Activated naive CD8-positive, alpha-beta T cell treated with anti-CD3 and anti-CD28 coated beads, Interleukin-2, amount 10 ng/mL, durations not matched to agents 7 days and 5 days (primary cell): ENCODE data around the gene DUSP21. TPM values are rescaled to one million over a fixed set of nuclear protein-coding genes. Genes with fewer than 3 reads are reported as not detected.
"Not testable (repeated sequence)": the region's sequence is repeated elsewhere in the genome, so short reads cannot be mapped to it uniquely, and the experiment has no call there.

Experiments
- ATAC-seq: fragments of 150-1000 bp; cut with Tn5 transposase; one replicate; pipeline ENCODE4 v1.10.0; 2021; ENCODE audit warnings: low read depth, moderate library complexity
- POLR2A ChIA-PET: fragments of 350-600 bp; sonication (Branson Sonifier 250); formaldehyde crosslinking; loops from one replicate; lab custom pipeline; 2021; ENCODE audit warnings: antibody characterized with exemption; lab: Charles Lee
- DNase-seq: peaks from one replicate; pipeline ENCODE4 v3.0.0; 2021
- H3K27ac Mint-ChIP-seq: one replicate; pipeline ENCODE4 v1.8.0; 2022; ENCODE audit warnings: mild to moderate bottlenecking, mixed read lengths
- H3K27me3 Mint-ChIP-seq: one replicate; pipeline ENCODE4 v1.8.0; 2022; ENCODE audit warnings: mild to moderate bottlenecking, moderate library complexity, mixed read lengths
- H3K36me3 Mint-ChIP-seq: one replicate; pipeline ENCODE4 v1.8.0; 2021; ENCODE audit warnings: mild to moderate bottlenecking, mixed read lengths
- H3K4me1 Mint-ChIP-seq: one replicate; pipeline ENCODE4 v1.8.0; 2021; ENCODE audit warnings: mixed read lengths
- H3K4me3 Mint-ChIP-seq: one replicate; pipeline ENCODE4 v1.8.0; 2022; ENCODE audit warnings: mild to moderate bottlenecking, moderate library complexity, mixed read lengths
- H3K9me3 Mint-ChIP-seq: one replicate; pipeline ENCODE4 v1.8.0; 2021; ENCODE audit warnings: mixed read lengths
- total RNA-seq, 2 experiments: library from RNA; stranded (reverse); gene quantifications; one replicate each; pipeline ENCODE4 v1.2.3, GENCODE V29; 2021

Gene DUSP21
- not detected for total RNA-seq

DNA sequence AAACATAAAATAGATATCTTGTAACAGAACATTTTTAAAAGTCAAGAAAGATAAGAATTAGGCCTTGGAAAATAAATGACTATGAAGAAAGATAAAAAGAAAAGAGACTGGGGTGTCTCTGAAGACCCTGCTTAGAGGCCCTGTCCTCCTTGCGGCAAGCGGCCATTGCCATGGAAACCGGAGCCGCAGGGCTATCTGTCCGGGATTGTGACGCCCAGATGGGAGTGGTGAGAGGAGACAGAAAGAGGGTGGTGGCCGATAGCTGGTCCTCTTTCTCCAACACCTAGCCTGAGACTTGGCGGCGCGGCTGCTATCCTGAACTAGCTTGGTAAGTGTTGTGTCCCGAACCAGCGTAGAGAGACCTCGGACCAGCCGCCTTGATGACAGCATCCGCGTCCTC lies at the start of gene DUSP21:
DUSP21 (plus strand) TSS at position 269 of the 400 bp plus-strand sequence; CDS start at position 381, 112 bp downstream.
- Mint-ChIP-seq H3K27ac (no peak within 1 kb of the TSS), H3K27me3 (no peaks in the 10 kb centered on the region), H3K4me1 (no peaks in the 10 kb centered on the region), H3K9me3 (no peaks in the 10 kb centered on the region), H3K4me3 (no peak within 1 kb of the TSS), H3K36me3 (no peaks in the 10 kb centered on the region)
- POLR2A ChIA-PET = no interaction called here
- no peak for DNase-seq
- no peak for ATAC-seq

DNA sequence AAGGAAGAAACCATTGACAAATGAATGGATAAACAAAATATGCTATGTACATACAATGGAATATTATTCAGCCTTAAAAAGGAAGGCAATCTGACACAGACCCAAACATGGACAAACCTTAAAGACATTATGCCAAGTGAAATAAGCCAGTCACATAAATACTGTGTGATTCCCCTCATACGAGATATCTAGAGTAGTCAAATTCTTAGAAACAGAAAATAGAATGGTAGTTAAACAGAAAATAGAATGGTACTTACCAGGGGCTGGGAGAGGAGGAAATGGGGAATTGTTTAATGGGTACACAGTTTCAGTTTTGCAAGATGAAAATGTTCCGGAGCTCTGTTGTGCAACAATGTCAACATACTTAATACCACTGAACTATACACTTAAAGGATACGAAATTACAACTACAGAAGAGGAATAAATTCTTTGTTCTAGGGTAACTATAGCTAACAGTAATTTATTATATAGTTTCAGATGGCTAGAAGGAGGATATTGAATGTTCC lies 47.8 kb upstream of the DUSP21 start:
- Mint-ChIP-seq H3K36me3 (no peaks in the 10 kb centered on the region), H3K4me1 (no peaks in the 10 kb centered on the region), H3K27ac (no peak overlapping the region), H3K9me3 (no peaks in the 10 kb centered on the region), H3K27me3 (no peaks in the 10 kb centered on the region), H3K4me3 (no peak overlapping the region)
- no peak for DNase-seq
- ATAC-seq = no peak
- POLR2A ChIA-PET = no interaction called here

DNA sequence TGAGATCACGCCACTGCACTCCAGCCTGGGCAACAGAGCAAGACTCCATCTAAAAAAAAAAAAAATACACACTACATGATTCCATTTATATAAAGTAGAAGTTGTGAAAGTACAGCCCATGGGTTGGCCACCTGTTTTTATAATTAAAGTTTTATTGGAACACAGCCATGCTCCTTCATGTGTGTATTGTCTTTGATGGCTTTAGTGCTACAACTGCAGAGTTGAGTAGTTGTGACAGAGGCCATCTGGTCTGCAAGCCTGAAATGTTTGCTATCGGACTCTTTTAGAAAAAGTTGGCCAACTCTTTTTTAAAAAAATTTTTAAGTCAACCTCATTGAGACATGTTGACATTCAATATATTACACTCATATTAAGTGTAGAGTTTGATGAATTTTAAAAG lies 41.2 kb upstream of the DUSP21 start:
- POLR2A ChIA-PET = no interaction called here
- no peak overlapping the region for H3K27ac Mint-ChIP-seq
- no peaks in the 10 kb centered on the region for H3K9me3 Mint-ChIP-seq
- H3K4me3 Mint-ChIP-seq = no peak overlapping the region
- DNase-seq = no peak
- no peak for ATAC-seq
- no peaks in the 10 kb centered on the region for H3K27me3 Mint-ChIP-seq
- no peaks in the 10 kb centered on the region for H3K4me1 Mint-ChIP-seq
- no peaks in the 10 kb centered on the region for H3K36me3 Mint-ChIP-seq

GRCh38 chrX:44815681-44816080 lies 28.1 kb upstream of the DUSP21 start:
- Mint-ChIP-seq H3K9me3 (no peaks in the 10 kb centered on the region), H3K36me3 (no peaks in the 10 kb centered on the region), H3K27me3 (no peaks in the 10 kb centered on the region), H3K4me1 (no peaks in the 10 kb centered on the region), H3K4me3 (no peak overlapping the region), H3K27ac (no peak overlapping the region)
- ATAC-seq (no peak), DNase-seq (no peak)
- POLR2A ChIA-PET = no interaction called here

- no peak overlapping the region for H3K4me3 Mint-ChIP-seq
- POLR2A ChIA-PET = no interaction called here
Observed at GRCh38 chrX:44816367-44816766, 27.5 kb upstream of the DUSP21 start.

DNA sequence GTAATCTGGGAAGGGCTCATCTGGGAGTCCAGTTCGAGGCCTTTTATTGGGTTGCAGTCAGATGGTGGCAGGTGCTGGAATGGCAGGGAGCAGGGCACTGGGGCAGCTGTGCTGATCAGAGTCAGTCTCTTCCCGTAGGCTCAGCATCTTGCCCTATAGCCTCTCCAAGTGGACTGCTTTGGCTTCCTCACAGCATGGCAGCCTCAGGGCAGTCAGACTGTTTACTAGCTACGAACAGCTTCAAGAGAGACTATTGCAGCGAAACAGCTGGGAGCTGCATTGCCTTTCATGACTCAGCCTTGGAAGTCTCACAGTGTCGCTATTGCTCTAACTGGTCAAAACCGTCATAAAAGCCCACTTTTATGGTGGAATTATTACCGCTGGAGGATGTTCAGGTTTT lies 26.8 kb upstream of the DUSP21 start:
- Mint-ChIP-seq H3K4me1 (no peaks in the 10 kb centered on the region), H3K4me3 (no peak overlapping the region), H3K27ac (no peak overlapping the region), H3K36me3 (peaks cover under 1% of the 10 kb centered on the region), H3K27me3 (no peaks in the 10 kb centered on the region), H3K9me3 (peaks cover 2% of the 10 kb centered on the region)
- ATAC-seq (no peak), DNase-seq (no peak)
- POLR2A ChIA-PET = no interaction called here

More at GRCh38 chrX:44816367-44816766, 27.5 kb upstream of the DUSP21 start:
- no peaks in the 10 kb centered on the region for H3K36me3 Mint-ChIP-seq
- ATAC-seq (no peak), DNase-seq (no peak)
- no peaks in the 10 kb centered on the region for H3K27me3 Mint-ChIP-seq
- H3K9me3 Mint-ChIP-seq = no peaks in the 10 kb centered on the region
- no peak overlapping the region for H3K27ac Mint-ChIP-seq
- H3K4me1 Mint-ChIP-seq = no peaks in the 10 kb centered on the region

GRCh38 chrX:44822601-44823000 lies 21.2 kb upstream of the DUSP21 start:
- Mint-ChIP-seq H3K4me1 (no peaks in the 10 kb centered on the region), H3K9me3 (peaks cover 3% of the 10 kb centered on the region), H3K27me3 (no peaks in the 10 kb centered on the region), H3K27ac (no peak overlapping the region), H3K36me3 (peaks cover 1% of the 10 kb centered on the region), H3K4me3 (no peak overlapping the region)
- POLR2A ChIA-PET = no interaction called here
- ATAC-seq (no peak), DNase-seq (no peak)

DNA sequence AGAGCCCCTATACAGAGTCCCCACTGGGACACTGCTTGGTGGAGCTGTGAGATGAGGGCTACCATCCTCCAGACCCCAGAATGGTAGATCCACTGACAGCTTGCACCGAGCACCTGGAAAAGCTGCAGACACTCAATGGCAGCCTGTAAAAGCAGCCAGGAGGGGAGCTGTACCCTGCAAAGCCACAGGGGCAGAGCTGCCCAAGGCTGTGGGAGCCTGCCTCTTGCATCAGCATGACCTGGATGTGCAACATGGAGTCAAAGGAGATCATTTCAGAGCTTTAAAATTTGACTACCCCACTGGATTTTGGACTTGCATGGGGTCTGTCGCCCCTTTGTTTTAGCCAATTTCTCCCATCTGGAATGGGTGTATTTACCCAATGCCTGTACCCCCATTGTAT lies 20.6 kb upstream of the DUSP21 start:
- H3K36me3 Mint-ChIP-seq, H3K4me1 Mint-ChIP-seq, H3K4me3 Mint-ChIP-seq, H3K27me3 Mint-ChIP-seq, ATAC-seq, H3K9me3 Mint-ChIP-seq, DNase-seq, POLR2A ChIA-PET, H3K27ac Mint-ChIP-seq: not testable (repeated sequence)

GRCh38 chrX:44828008-44828605 lies 15.7 kb upstream of the DUSP21 start:
- Mint-ChIP-seq H3K4me1 (no peaks in the 10 kb centered on the region), H3K27me3 (no peaks in the 10 kb centered on the region), H3K9me3 (no peaks in the 10 kb centered on the region), H3K36me3 (no peaks in the 10 kb centered on the region), H3K4me3 (no peak overlapping the region), H3K27ac (no peak overlapping the region)
- POLR2A ChIA-PET = no interaction called here
- DNase-seq (no peak), ATAC-seq (no peak)

DNA sequence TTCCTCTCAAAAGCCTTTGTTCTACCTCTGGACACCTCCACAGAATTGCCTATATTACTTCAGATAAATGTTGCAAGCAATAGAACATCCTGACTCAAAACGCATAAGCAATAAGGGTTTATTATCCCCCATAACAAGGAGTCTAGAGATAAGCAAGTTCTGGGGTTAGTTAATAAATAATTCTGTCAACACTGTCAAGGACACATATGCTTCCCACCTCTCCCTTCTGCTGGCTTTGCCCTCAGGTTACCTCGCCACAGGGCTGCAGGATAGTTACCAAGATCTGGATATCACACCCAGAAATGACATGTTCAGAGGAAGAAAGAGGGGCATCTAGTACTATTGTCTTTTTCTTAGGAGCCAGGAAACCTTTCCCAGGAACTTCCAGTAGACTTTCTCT lies 14.0 kb upstream of the DUSP21 start:
- Mint-ChIP-seq H3K27me3 (no peaks in the 10 kb centered on the region), H3K36me3 (no peaks in the 10 kb centered on the region), H3K9me3 (no peaks in the 10 kb centered on the region), H3K4me3 (no peak overlapping the region), H3K27ac (no peak overlapping the region), H3K4me1 (no peaks in the 10 kb centered on the region)
- POLR2A ChIA-PET = no interaction called here
- DNase-seq (no peak), ATAC-seq (no peak)

DNA sequence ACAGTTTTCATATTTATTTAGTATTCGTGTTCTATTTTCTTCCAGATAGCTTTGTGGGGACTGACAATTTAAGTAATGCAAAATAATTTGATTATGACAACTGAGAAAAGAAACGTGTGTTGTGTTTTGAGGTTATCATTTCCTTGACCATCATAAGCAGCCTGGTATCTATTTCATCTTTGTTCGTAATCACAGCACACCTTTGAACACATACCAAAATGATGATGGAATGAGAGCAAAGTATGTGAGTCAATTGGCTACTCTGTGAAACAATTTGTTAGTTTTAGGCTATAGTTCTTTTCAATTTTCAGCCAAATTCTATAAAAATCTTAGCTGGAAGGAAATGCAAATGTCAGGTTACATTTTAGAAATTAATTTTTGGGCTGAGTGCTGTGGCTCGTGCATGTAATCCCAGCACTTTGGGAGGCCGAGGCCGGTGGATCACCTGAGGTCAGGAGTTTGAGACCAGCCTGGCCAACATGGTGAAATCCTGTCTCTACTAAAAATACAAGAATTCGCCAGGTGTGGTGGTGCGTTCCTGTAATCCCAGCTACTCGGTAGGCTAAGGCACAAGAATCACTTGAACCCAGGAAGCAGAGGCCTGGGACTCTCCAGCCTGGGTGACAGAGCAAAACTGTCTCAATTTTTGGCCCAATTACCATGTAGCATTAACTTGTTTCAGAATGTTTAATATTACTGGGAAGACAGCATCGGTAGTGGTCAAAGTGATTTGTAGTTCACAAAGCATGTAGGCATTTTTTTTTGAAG lies 1.1 kb upstream of the DUSP21 start:
- no peak for ATAC-seq
- no peak for DNase-seq
- Mint-ChIP-seq H3K9me3 (no peaks in the 10 kb centered on the region), H3K27me3 (no peaks in the 10 kb centered on the region), H3K4me1 (no peaks in the 10 kb centered on the region), H3K36me3 (no peaks in the 10 kb centered on the region), H3K27ac (no peak overlapping the region), H3K4me3 (no peak overlapping the region)
- POLR2A ChIA-PET = no interaction called here

- no peak overlapping the region for H3K27ac Mint-ChIP-seq
- H3K27me3 Mint-ChIP-seq = no peaks in the 10 kb centered on the region
- no peaks in the 10 kb centered on the region for H3K4me1 Mint-ChIP-seq
- H3K9me3 Mint-ChIP-seq = no peaks in the 10 kb centered on the region
- DNase-seq (no peak), ATAC-seq (no peak)
- POLR2A ChIA-PET = no interaction called here
- H3K36me3 Mint-ChIP-seq = no peaks in the 10 kb centered on the region
- H3K4me3 Mint-ChIP-seq = no peak overlapping the region
Observed at GRCh38 chrX:44843318-44843702, 511 bp upstream of the DUSP21 start.

DNA sequence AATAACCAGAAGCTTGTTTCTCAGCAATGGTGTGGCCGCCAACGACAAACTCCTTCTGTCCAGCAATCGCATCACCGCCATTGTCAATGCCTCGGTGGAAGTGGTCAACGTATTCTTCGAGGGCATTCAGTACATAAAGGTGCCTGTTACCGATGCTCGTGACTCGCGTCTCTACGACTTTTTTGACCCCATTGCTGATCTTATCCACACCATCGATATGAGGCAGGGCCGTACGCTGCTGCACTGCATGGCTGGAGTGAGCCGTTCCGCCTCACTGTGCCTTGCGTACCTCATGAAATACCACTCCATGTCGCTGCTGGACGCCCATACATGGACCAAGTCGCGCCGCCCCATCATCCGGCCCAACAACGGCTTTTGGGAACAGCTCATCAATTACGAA lies 383 bp downstream of the DUSP21 start:
- DNase-seq = no peak
- POLR2A ChIA-PET = no interaction called here
- no peaks in the 10 kb centered on the region for H3K27me3 Mint-ChIP-seq
- H3K9me3 Mint-ChIP-seq = no peaks in the 10 kb centered on the region
- no peak overlapping the region for H3K4me3 Mint-ChIP-seq
- H3K36me3 Mint-ChIP-seq = no peaks in the 10 kb centered on the region
- no peaks in the 10 kb centered on the region for H3K4me1 Mint-ChIP-seq
- ATAC-seq = no peak
- no peak overlapping the region for H3K27ac Mint-ChIP-seq

DNA sequence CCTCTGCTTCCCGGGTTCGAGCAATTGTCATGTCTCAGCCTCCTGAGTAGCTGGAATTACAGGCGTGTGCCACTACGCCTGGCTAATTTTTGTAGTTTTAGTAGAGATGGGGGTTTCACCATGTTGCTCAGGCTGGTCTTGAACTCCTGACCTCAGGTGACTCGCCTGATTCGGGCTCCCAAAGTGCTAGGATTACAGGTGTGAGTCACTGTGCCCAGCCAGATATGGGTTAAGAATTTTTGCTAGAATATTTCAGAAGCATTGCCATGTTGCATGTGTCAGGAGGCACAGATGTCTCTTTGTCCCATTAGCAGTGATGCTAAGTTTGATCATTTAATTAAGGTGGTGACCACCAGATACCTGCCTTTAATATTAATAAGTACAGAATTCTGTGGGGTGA lies 7.1 kb downstream of the DUSP21 start:
- H3K36me3 Mint-ChIP-seq, H3K4me1 Mint-ChIP-seq, H3K27me3 Mint-ChIP-seq, DNase-seq, H3K9me3 Mint-ChIP-seq, H3K27ac Mint-ChIP-seq, ATAC-seq, H3K4me3 Mint-ChIP-seq, POLR2A ChIA-PET: not testable (repeated sequence)
